Glomerular endothelial cell (primary cell): ENCODE data around the gene RNF126. TPM values are rescaled to one million over a fixed set of nuclear protein-coding genes. Genes with fewer than 3 reads are reported as not detected.
"Not testable (repeated sequence)": the region's sequence is repeated elsewhere in the genome, so short reads cannot be mapped to it uniquely, and the experiment has no call there.

Source experiments
- DNase-seq: peaks from one replicate; pipeline ENCODE4 v3.0.0-alpha.2; 2011; ENCODE audit warnings: low read depth, low spot score; ENCODE audit errors: extremely low read depth
- total RNA-seq: library from RNA; depleted of rRNA; stranded (reverse); fragments of >200 nt; gene quantifications from 2 replicates; pipeline ENCODE4 v1.2.3, GENCODE V29; 2015

The RNF126 gene
- total RNA-seq, 1 donor from 2014 or later = 86.3 TPM

- no peak for DNase-seq
These were observed 46.8 kb downstream of the RNF126 start for GRCh38 chr19:616062-616700.

- no peak for DNase-seq
These were observed 47.4 kb downstream of the RNF126 start for GRCh38 chr19:615619-616018.

DNA sequence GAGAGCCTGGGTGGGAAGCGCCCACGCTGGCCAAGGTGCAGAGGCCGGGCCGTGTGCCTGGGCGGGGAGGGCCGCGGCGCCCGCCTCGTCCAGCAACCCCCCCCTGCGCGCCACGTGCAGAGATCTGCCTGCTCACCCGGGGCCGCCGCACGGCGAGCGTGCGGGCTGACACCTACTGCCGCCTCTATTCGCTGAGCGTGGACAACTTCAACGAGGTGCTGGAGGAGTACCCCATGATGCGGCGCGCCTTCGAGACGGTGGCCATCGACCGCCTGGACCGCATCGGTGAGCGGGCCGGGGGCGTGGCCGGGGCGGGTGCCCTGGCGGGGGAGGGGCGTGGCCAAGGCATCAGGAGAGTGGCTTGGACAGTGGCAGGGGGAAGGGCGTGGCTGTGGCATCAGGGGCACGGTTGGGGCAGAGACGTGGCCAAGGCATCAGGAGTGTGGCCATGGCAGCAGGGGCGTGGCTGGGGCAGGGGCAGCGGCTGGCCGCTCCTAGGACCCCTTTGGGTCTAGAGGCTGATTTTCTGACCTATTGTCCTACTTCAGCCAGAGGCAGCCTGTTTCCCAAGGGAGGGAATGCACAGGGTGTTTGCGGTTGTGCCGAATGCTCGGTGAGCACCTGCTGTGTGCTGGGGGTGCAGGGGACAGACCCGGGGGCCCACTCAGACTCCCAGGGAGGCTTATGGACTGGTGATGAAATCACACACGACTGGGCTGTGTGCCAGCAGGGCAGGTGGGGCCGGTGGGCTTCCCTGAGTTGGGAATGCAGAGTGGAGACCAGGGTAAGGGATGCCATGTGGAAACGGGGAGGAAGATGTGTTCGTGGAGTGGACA is 49.1 kb downstream of the RNF126 start:
- DNase-seq = no peak

DNA sequence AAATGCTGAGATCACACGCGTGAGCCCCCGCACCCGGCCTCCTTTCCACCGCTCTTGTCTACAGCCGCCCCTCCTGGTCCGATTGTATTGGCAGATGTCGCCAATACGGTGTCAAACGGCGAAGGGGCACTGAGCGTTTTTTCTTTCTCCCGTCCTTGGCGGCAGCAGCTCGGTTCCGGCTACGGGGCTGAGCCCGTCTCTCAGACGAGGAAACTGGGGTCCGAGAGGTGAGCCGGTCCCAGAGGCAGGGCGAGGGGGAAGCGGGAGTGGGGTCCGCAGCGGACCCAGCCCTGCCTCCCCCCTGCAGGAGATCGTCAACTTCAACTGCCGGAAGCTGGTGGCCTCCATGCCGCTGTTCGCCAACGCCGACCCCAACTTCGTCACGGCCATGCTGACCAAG is 50.1 kb downstream of the RNF126 start:
- DNase-seq = no peak

DNA sequence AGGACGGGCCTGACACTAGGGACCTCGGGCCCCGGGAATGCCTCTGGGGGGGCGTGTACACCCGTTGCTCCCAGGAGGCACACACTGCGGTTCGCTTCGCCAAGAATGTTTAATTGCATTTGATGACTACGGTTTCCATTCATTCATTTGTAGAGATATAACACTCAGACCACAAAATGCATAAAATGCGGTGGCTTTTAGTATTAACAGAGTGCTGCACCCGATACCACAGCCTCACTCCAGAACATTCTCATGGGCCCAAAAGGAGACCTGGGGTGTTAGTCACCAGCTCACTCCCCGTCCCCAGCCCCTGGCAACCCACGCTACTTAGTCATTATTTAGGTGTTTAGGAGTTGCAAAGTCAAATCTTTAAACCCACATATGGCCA is 51.5 kb downstream of the RNF126 start:
- DNase-seq = no peak

DNA sequence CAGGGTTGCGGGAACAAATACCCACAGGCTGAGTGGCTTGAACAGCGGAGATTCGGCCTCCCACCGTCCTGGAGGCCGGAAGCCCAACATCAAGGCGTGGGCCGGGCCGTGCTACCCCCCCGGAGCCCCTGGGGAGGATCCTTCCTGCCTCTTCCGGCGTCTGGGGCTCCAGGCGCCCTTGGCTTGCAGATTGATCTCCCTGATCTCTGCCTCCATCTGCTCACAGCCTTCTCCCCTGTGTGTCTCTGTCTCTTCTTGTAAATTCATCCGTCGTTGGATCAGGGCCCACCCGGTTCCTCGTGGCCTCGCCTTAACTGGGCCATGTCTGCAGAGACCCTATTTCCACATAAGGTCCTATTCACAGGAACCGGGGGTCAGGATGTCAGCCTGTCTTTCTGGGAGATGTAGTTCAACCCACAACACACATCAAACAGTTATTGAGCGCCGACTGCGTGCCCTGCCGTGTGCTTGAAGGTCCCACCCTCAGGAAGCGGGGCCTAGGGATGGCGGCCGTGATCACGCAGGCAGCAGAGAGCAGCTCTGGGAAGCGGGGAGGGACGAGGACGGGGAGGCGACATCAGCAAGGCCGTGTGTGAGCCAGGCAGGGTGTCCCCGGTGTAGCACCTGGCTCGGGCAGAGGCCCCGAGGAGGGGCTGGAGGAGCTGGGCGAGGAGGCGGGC is 52.1 kb downstream of the RNF126 start:
- DNase-seq = no peak

GRCh38 chr19:610071-610800 is 52.8 kb downstream of the RNF126 start:
- no peak for DNase-seq

- no peak for DNase-seq
These were observed 54.0 kb downstream of the RNF126 start for GRCh38 chr19:609004-609346.

- no peak for DNase-seq
These were observed 54.6 kb downstream of the RNF126 start for GRCh38 chr19:608155-609003.

DNA sequence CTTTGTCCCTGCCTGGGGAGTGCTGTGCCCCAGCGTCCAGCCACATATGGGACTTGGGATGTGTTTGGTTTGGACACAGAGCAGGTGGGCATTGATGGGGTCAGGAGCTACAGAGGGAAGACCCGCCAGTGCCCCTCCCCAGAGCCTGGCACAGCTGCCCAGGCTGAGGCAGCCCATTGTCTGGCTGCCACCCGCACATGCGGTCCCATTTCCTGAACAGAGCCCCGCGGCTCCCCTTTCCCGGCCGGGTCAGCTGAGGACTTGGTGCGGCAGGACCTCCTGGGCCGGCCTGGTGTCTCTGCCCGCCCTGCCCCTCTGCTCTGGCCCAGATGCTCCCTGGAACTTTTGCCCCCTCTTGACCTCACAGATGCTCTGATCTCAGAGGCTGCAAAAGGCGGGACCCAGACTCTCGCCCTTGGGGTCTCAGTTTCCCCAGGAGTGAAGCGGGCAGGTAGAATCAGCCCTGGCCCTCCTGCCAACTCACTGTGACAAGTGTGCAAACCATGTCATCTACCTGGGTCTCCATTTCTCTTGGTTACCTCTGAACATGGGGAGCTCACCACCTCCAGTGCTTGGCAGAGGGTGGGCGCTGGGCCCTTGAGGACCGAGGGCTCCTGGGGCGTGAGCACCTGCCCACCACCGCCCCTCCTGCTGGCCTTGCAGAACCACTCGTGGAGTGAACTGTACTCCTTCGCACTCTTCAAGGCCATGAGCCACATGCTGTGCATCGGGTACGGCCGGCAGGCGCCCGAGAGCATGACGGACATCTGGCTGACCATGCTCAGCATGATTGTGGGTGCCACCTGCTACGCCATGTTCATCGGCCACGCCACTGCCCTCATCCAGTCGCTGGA is 55.5 kb downstream of the RNF126 start:
- DNase-seq = no peak

DNA sequence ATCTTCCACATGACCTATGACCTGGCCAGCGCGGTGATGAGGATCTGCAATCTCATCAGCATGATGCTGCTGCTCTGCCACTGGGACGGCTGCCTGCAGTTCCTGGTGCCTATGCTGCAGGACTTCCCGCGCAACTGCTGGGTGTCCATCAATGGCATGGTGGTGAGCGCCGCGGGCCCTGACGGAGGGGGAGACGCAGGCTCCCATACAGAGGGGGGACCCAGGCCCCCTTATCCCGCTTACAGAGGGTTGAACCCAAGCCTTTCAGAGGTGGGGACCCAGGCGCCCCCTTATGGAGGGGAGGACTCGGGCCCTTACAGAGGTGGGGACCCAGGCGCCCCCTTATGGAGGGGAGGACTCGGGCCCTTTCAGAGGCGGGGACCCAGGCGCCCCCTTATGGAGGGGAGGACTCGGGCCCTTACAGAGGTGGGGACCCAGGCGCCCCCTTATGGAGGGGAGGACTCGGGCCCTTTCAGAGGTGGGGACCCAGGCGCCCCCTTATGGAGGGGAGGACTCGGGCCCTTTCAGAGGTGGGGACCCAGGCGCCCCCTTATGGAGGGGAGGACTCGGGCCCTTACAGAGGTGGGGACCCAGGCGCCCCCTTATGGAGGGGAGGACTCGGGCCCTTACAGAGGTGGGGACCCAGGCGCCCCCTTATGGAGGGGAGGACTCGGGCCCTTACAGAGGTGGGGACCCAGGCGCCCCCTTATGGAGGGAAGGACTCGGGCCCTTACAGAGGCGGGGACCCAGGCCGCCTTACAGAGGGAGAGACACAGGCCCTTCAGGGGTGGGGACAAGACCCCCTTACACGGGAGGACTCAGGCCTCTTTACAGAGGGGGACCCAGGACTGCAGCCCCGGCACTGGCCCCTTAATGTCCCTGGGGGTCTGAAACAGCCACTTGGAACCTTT is 57.7 kb downstream of the RNF126 start:
- not testable (repeated sequence) for DNase-seq

DNA sequence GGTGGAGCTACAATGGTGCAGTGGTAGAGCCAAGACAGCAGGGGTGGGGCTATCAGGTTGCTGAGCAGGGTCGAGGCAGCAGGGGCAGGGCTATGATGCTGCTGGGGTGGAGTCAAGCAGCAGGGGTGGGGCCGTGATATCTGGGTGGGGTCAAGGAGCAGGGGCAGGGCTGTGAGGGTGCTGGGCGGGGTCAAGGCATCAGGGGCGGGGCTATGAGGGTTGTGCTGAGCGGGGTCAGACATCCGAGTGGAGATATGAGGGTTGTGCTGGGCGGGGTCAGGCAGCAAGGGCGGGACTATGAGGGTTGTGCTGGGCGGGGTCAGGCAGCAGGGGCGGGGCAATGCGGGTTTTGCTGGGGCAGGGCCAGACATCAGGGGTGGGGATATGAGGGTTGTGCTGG is 58.7 kb downstream of the RNF126 start:
- no peak for DNase-seq

GRCh38 chr19:603779-604178 is 59.2 kb downstream of the RNF126 start:
- not testable (repeated sequence) for DNase-seq

DNA sequence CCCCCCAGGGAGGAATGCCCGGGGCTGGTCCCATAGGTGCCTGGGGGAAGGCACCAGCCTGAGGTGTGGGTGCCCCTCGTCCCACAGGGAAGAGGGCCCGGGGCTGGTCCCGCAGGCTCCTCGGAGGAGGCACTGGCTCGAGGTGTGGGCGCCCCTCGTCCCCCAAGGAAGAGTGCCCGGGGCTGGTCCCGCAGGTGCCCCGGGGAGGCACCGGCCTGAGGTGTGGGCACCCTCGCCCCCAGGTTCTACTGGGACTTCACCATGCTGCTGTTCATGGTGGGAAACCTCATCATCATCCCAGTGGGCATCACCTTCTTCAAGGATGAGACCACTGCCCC is 59.7 kb downstream of the RNF126 start:
- not testable (repeated sequence) for DNase-seq

- DNase-seq = no peak
These were observed 60.4 kb downstream of the RNF126 start for GRCh38 chr19:602391-603301.

GRCh38 chr19:601790-602189 is 61.2 kb downstream of the RNF126 start:
- no peak for DNase-seq

DNA sequence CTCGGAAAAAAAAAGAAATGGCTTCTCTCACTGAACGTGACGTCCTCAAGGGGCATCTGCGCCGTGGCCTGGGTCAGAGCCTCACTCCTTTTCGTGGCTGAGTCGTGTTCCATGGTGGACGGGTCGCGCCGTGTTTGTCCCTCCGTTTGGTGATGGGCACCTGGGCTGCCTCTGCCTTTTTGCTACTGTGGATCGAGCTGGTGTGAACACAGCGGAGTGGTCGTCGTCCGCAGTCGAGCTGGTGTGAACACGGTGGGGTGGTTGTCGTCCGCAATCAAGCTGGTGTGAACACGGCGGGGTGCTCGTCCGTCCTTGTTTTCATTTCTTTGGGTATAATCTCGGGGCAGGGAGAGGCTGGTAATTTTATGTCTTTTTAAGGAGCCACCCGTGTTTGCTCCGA is 61.7 kb downstream of the RNF126 start:
- no peak for DNase-seq
